GM21529 (cell line): ENCODE results near the gene IGLON5.

Experiments used
- ATAC-seq: cut with Tn5 transposase; IDR thresholded peaks from one replicate; pipeline ENCODE4 v1.9.1; 2021; ENCODE audit not compliant: unreplicated experiment

Gene IGLON5

DNA sequence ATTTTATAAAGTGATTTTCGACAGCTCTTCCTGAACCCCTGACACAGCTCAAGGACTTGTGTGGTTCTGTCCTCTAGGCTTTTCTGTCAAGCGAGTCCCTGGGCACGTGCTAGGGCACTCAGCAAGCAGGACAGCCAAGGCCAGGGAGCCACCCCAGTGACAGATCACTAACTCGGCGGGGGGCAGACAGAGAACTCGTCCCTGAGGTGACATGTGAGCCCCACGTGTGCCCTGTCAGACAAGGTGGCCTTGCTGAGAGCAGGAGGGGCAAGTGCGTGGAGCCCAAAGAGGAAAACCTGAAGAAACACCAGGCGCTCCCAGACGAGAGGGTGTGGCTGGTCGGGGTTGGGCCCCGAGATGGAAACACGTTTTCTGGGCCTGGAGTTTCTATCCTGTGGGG lies 49.8 kb downstream of the IGLON5 start:
- no peak for ATAC-seq

GRCh38 chr19:51364200-51365106 lies 53.0 kb downstream of the IGLON5 start:
- no peak for ATAC-seq

DNA sequence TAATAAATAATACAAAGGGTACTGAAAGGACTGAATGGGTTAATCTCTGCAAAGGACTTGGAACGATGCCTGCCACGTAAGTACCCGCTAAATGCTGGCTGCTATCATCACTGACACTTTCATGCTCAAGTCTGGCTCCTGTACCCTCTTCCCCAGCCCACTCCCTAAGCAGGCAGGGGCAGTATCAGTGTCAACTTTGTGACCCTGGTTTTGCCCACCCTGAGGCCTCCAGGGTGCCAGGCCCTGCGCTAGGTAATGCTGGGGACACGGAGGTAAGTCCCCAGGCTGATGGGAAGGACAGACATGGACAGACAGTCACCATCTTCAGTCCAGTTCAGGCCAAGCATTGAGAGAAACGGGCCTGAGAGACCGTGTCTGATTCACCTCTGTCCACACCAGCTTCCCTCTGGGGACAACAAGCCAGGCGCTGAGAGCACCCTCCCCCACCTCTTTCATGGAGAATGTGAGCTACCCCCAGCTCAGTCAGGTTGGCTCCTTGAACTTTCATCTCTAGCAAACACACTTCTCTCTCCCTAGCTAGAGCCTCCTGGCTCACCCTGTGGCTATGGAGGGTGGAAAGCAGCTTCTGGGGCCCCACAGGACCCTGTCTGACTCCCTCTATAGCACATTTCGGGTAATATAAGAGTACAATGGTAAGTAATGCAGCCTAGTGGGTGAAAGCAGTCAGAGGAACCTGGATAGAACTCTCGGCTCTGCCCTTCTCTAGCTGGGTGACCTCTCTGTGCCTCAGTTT lies 53.9 kb downstream of the IGLON5 start:
- no peak for ATAC-seq

GRCh38 chr19:51365965-51366388 lies 54.5 kb downstream of the IGLON5 start, which contains the start of gene ETFB:
TSS of gene ETFB (minus strand) at chr19:51366388. CDS start at chr19:51366326, 62 bp downstream.
- ATAC-seq: no peak

GRCh38 chr19:51366389-51367254 lies 55.2 kb downstream of the IGLON5 start:
- peak; percentile 49 for ATAC-seq

- ATAC-seq: no peak
These were observed 55.8 kb downstream of the IGLON5 start for GRCh38 chr19:51367255-51367564.

GRCh38 chr19:51367565-51368365 lies 56.3 kb downstream of the IGLON5 start:
- ATAC-seq: peak; percentile 77

DNA sequence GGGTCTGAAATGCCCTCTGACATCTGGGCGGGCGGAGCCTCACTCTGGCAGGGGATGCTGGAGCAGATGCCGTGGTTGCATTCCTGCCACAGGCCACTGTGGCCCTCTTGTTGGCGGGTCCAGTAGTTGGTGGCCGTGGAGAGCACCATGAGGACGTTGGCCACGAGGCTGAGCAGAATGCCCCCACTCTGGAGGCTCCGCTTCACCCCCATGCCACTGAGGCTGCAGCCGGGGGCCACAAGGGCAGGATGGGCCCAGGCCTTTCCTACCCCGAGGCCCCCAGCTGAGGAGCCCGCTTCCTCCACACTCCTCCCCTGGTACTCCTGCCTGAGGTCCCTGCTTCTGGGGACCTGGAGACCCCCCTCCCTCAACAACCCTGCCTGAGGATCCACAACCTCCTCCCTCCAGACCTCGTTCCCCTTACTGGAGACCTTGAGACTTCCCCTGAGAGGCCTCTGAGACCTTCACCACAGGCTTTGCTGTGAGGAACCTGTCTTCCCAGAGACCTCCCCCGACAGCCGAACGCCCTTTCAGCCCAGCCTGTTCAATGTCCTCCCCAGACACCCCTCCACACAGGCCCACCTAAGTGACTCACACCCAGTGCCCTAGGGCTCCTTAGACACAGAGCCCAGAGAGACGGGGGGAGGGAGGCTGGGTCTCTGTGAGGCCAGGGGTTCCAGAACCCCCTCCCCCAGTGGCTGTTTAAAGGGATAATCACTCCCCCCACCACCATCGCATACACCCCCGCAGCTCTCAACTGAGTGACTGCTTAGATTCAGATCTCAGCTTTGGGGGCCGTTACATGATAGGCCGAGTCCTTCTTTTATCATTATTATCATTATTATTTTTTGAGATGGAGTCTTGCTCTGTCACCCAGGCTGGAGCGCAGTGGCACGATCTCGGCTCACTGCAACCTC lies 57.2 kb downstream of the IGLON5 start, which contains the start of gene CLDND2:
Gene CLDND2, minus strand, starts transcription at position 638 of the 917 bp plus-strand sequence. Its CDS starts 426 bp downstream, at position 212.
- ATAC-seq: no peak

- ATAC-seq: no peak
These were observed 58.8 kb downstream of the IGLON5 start for GRCh38 chr19:51370230-51370629.

DNA sequence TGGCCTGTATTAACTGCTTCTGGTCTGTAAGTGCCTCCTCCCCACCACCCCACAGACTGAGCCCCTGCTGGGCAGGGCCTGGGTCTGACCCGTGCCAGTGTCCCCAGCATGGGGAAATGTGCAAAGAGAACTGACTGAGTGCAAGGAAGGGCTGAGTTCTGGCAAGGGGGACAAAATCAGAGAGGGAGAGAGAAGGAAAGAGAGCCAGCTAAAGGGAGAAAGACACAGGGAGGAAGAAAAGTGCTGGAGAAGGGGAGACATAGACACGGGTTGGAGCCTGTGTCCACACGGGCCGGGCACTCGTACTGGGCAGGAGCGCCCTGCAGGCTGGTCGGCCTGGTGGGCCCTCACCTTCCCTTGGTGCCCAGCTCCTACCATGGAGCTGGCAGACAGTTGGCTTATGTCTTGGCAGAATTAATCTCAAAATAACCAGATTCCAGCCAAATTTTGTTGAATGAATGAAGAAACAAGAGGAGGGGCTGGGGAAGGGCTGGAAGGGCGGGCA lies 59.8 kb downstream of the IGLON5 start:
- no peak for ATAC-seq

DNA sequence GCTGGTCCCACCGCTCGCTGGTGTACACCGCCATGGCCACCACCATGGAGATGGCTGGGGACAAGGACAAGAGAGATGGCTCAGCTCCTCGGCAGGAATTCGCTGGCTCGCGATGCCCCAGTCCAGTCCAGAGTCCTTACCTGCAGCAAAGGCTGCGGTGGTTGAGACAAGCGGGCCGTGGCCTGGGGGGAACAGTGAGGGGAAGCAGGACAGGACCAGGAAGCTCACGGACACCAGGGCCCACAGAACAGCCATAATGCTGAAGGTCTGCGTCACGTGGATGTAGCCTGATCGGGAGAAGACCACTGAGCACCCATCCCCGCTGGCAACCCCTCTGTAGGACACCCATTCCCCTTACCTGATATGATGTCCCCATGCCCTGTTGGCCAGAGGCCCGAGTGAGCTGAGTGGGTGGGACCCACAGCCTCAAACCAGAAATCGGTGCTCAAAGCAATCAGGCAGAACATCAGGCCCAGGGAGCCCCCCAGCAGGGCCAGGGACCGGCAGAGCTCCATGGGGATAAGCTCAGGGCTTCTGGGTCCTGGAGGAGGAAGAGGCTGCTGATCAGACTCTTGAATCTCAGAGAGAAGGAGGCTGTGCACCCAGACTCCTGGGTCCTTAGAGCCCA lies 60.7 kb downstream of the IGLON5 start:
- ATAC-seq: no peak

GRCh38 chr19:51372649-51373504 lies 61.4 kb downstream of the IGLON5 start, which contains the start of gene NKG7:
TSS of gene NKG7 (minus strand) at chr19:51372654. CDS start at chr19:51372535, 119 bp downstream.
- no peak for ATAC-seq

DNA sequence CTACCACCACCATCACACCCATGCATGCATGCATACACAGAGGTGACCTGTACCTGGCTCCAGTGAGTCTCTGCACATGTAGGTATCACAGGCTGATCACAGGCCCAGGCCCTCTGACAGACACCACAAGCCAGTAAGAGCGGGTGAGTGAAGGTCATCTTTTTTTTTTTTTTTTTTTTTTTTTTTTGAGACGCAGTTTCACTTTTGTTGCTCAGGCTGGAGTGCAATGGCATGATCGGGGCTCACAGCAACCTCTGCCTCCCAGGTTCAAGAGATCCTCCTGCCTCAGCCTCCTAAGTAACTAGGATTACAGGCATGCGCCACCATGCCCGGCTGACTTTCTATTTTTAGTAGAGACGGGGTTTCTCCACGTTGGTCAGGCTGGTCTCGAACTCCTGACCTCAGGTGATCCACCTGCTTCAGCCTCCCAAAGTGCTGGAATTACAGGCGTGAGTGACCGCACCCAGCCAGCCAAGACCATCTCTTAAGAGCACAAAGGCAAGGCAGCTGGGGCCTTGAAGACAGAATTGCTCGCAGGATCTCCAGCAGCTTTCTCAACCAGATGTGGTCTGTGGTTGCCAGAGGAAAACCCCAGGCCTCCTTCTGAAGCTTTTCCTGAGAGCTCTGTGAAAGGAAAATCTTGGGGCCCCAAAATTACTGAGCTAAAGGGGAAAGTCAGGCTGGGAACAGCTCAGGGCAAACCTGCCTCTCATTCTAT lies 64.2 kb downstream of the IGLON5 start:
- no peak for ATAC-seq

- no peak for ATAC-seq
These were observed 66.0 kb downstream of the IGLON5 start for GRCh38 chr19:51377422-51377821.

DNA sequence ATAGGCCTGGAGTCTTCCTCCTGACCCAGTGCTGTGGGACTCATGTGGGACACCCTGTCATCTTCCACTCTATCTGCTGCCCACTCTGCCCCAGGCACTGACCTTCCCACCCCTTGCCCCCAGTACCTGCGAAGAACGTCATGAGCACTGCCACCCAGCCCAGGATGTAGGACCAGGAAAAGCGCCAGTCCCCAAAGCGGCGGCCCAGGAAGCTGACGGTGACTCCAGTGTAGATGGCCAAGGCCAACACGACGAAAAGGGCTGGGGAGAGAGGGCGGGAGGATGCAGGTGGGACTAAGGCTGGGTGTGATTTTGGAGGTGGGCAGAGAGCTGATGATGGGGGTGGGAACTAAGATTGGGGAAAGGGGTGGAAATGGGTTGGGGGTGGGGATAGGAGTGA lies 68.9 kb downstream of the IGLON5 start:
- no peak for ATAC-seq
